ENCODE data around the gene DDX39A.

GRCh38 chr19:14395710-14396336 lies 23.3 kb downstream of the DDX39A start:
- TF ChIP-seq CTCF (IDR thresholded peaks at IDR 0.05; ENCODE audit: poor library complexity, severe bottlenecking), result no peak
- no peak for TF ChIP-seq POLR2AphosphoS5 (IDR thresholded peaks at IDR 0.05)
- no peak for TF ChIP-seq REST (IDR thresholded peaks at IDR 0.05; ENCODE audit: borderline replicate concordance)
- TF ChIP-seq SMC3 (conservative IDR thresholded peaks at IDR 0.05; ENCODE audit: poor library complexity), result no peak
- TF ChIP-seq EZH2 (IDR thresholded peaks at IDR 0.05; ENCODE audit: borderline replicate concordance, insufficient read depth, low read length, poor library complexity, severe bottlenecking), result no peak
- TF ChIP-seq RAD21 (conservative IDR thresholded peaks at IDR 0.05), result no peak
